ENCODE measurements around the gene URI1.

The URI1 gene

DNA sequence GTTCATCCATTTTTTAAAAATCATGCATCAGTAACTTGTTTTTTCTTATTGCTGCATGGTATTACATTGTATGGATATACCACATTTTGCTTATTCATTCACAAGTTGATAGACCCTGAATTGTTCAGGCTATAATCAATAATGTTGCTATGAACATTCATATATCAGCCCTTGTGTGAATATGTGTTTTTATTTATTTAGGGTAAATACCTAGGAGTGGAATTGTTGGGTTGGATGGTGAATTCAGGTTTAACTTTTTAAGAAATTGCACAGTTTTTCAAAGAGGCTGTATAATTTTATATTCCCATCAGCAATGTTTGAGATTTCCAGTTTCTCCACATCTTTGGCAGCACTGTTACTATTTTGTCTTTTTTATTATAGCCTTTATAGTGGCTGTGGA lies 82.1 kb downstream of the URI1 start:
- POLR2A ChIA-PET, result no interaction called here
- H3K36me3 ChIP-seq (ENCODE audit: control insufficient read depth in 2 of 2, insufficient read depth in 1 of 2, low read length in 2 of 2), result peaks cover 0 to 66% of the 10 kb centered on the region in 2 experiments; a peak in 2 of 3 replicates
- H3K27ac ChIP-seq (ENCODE audit: extremely low read depth, low read depth, low read length), result no peak overlapping the region
- CTCF ChIA-PET, result no interaction called here
- H3K9me3 ChIP-seq (ENCODE audit: control insufficient read depth, insufficient read depth, low read depth, low read length), result peaks cover 10% of the 10 kb centered on the region; the same call in 1 of the 2 replicates
- H3K4me3 ChIP-seq (ENCODE audit: low read depth, low read length), result no peak overlapping the region
- TF ChIP-seq ZNF221 (tag by site-specific recombination; IDR thresholded peaks at IDR 0.05; ENCODE audit: borderline replicate concordance), result no peak
- peak; percentile 96 for TF ChIP-seq ZNF140 (tag by site-specific recombination; IDR thresholded peaks at IDR 0.05)
- peaks cover 17% of the 10 kb centered on the region for H3K4me1 ChIP-seq (ENCODE audit: control insufficient read depth, insufficient read depth, low read length)

DNA sequence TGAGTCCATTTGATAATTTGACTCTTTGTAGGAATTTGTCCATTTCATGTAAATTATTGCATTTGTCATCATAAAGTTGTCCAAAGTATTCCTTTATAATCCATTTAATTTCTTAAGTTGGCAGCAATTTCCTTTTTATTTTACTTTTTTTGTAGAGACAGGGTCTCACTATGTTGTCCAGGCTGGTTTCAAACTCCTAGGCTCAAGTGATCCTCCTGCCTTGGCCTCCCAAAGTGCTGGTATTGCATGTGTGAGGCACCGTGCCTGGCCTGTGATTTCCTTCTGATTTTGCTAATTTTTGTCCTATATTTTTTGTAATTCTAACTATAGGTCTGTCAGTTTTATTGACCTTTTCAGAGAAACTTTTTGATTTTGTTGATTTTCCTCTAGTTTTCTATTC lies 84.9 kb downstream of the URI1 start:
- TF ChIP-seq, protein P1, sequence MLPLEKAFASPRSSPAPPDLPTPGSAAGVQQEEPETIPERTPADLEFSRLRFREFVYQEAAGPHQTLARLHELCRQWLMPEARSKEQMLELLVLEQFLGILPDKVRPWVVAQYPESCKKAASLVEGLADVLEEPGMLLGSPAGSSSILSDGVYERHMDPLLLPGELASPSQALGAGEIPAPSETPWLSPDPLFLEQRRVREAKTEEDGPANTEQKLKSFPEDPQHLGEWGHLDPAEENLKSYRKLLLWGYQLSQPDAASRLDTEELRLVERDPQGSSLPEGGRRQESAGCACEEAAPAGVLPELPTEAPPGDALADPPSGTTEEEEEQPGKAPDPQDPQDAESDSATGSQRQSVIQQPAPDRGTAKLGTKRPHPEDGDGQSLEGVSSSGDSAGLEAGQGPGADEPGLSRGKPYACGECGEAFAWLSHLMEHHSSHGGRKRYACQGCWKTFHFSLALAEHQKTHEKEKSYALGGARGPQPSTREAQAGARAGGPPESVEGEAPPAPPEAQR (tag by site-specific recombination; IDR thresholded peaks at IDR 0.05), result no peak
- TF ChIP-seq, protein P2, sequence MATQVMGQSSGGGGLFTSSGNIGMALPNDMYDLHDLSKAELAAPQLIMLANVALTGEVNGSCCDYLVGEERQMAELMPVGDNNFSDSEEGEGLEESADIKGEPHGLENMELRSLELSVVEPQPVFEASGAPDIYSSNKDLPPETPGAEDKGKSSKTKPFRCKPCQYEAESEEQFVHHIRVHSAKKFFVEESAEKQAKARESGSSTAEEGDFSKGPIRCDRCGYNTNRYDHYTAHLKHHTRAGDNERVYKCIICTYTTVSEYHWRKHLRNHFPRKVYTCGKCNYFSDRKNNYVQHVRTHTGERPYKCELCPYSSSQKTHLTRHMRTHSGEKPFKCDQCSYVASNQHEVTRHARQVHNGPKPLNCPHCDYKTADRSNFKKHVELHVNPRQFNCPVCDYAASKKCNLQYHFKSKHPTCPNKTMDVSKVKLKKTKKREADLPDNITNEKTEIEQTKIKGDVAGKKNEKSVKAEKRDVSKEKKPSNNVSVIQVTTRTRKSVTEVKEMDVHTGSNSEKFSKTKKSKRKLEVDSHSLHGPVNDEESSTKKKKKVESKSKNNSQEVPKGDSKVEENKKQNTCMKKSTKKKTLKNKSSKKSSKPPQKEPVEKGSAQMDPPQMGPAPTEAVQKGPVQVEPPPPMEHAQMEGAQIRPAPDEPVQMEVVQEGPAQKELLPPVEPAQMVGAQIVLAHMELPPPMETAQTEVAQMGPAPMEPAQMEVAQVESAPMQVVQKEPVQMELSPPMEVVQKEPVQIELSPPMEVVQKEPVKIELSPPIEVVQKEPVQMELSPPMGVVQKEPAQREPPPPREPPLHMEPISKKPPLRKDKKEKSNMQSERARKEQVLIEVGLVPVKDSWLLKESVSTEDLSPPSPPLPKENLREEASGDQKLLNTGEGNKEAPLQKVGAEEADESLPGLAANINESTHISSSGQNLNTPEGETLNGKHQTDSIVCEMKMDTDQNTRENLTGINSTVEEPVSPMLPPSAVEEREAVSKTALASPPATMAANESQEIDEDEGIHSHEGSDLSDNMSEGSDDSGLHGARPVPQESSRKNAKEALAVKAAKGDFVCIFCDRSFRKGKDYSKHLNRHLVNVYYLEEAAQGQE (tag by site-specific recombination; IDR thresholded peaks at IDR 0.05), result no peak
- TF ChIP-seq ZNF121 (tag by site-specific recombination; IDR thresholded peaks at IDR 0.05) (peak; percentile 95), PRDM1 (tag by site-specific recombination; IDR thresholded peaks at IDR 0.05) (peak; percentile 55; the same call in 1 of the 2 replicates)
- ChIA-PET CTCF (no interaction called here), POLR2A (no interaction called here)
- H3K27ac ChIP-seq (ENCODE audit: extremely low read depth, low read depth, low read length), result no peak overlapping the region
- peaks cover 11% of the 10 kb centered on the region for H3K9me3 ChIP-seq (ENCODE audit: control insufficient read depth, insufficient read depth, low read depth, low read length)
- H3K4me1 ChIP-seq (ENCODE audit: control insufficient read depth, insufficient read depth, low read length), result peaks cover 32% of the 10 kb centered on the region
- H3K36me3 ChIP-seq (ENCODE audit: control insufficient read depth in 2 of 2, insufficient read depth in 1 of 2, low read length in 2 of 2), result peaks cover 9 to 59% of the 10 kb centered on the region in 2 experiments
- no peak overlapping the region for H3K4me3 ChIP-seq (ENCODE audit: low read depth, low read length)

DNA sequence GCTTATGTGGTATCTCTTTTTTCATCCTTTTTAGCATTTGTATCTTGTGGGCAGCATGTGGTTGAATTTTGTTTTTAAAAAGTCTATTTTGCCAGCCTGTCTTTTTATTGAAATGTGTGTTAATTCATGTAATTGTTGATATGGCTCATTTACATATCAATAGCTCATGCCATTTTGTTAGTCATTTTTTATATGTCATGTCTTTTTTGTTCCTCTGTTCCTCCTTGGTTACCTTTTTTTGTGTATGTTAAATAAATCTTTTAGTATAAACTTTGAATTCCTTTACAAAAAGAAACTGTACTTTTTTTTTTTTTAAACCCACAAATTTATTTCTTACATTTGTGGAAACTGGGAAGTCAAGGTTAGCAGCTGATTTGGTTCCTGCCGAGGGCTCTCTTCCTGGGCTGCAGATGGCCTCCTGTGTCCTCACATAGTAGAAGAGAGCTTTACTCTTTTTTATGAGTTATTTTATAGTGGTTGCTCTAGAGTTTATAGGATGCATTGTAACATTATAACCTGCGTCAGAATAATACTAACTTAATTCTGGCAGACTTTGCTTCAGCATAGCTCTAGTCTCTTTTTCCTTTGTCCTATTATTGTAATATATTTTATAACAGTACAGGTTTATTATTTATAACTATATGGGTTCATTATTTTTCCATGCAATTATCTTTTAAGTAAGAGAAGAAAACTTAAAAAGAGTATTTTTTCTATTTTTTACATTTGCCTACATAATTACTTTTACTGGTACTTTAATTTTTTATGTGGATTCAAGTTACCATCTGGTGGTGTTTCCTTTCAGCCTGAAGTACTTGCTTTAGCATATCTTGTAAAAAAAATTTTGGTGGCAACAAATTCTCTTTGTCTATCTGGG lies 86.3 kb downstream of the URI1 start:
- Histone ChIP-seq H3K36me3 (ENCODE audit: control insufficient read depth in 2 of 2, insufficient read depth in 1 of 2, low read length in 2 of 2) (peaks cover 9 to 60% of the 10 kb centered on the region in 2 experiments), H3K27ac (ENCODE audit: extremely low read depth, low read depth, low read length) (no peak overlapping the region), H3K4me1 (ENCODE audit: control insufficient read depth, insufficient read depth, low read length) (peaks cover 32% of the 10 kb centered on the region), H3K4me3 (ENCODE audit: low read depth, low read length) (no peak overlapping the region), H3K9me3 (ENCODE audit: control insufficient read depth, insufficient read depth, low read depth, low read length) (peaks cover 12% of the 10 kb centered on the region)
- ChIA-PET POLR2A (no interaction called here), CTCF (interaction anchor here (0.6 to 1.1 kb wide), 6 partner anchors 26 to 621 kb away, joined by 3 to 5 read pairs (median 4); no protein-coding TSS in a partner anchor)
- TF ChIP-seq ZBTB17 (tag by site-specific recombination; IDR thresholded peaks at IDR 0.05), result no peak
- TF ChIP-seq, protein P3, sequence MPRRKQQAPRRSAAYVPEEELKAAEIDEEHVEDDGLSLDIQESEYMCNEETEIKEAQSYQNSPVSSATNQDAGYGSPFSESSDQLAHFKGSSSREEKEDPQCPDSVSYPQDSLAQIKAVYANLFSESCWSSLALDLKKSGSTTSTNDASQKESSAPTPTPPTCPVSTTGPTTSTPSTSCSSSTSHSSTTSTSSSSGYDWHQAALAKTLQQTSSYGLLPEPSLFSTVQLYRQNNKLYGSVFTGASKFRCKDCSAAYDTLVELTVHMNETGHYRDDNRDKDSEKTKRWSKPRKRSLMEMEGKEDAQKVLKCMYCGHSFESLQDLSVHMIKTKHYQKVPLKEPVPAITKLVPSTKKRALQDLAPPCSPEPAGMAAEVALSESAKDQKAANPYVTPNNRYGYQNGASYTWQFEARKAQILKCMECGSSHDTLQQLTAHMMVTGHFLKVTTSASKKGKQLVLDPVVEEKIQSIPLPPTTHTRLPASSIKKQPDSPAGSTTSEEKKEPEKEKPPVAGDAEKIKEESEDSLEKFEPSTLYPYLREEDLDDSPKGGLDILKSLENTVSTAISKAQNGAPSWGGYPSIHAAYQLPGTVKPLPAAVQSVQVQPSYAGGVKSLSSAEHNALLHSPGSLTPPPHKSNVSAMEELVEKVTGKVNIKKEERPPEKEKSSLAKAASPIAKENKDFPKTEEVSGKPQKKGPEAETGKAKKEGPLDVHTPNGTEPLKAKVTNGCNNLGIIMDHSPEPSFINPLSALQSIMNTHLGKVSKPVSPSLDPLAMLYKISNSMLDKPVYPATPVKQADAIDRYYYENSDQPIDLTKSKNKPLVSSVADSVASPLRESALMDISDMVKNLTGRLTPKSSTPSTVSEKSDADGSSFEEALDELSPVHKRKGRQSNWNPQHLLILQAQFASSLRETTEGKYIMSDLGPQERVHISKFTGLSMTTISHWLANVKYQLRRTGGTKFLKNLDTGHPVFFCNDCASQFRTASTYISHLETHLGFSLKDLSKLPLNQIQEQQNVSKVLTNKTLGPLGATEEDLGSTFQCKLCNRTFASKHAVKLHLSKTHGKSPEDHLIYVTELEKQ (tag by site-specific recombination; IDR thresholded peaks at IDR 0.05; ENCODE audit: borderline replicate concordance), result no peak
- TF ChIP-seq, protein P4, sequence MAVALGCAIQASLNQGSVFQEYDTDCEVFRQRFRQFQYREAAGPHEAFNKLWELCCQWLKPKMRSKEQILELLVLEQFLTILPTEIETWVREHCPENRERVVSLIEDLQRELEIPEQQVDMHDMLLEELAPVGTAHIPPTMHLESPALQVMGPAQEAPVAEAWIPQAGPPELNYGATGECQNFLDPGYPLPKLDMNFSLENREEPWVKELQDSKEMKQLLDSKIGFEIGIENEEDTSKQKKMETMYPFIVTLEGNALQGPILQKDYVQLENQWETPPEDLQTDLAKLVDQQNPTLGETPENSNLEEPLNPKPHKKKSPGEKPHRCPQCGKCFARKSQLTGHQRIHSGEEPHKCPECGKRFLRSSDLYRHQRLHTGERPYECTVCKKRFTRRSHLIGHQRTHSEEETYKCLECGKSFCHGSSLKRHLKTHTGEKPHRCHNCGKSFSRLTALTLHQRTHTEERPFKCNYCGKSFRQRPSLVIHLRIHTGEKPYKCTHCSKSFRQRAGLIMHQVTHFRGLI (tag by site-specific recombination; IDR thresholded peaks at IDR 0.05), result no peak
- no peak for TF ChIP-seq WT1 (tag by site-specific recombination; IDR thresholded peaks at IDR 0.05)
- no peak for TF ChIP-seq SALL2 (tag by site-specific recombination; IDR thresholded peaks at IDR 0.05; ENCODE audit: borderline replicate concordance)
- 0 out of 2 replicates have a peak, but pooled peaks have one; percentile 41 for TF ChIP-seq ZXDB (tag by site-specific recombination; IDR thresholded peaks at IDR 0.05)
- no peak for TF ChIP-seq ZNF138 (tag by site-specific recombination; IDR thresholded peaks at IDR 0.05; ENCODE audit: borderline replicate concordance)
- TF ChIP-seq ZNF514 (tag by site-specific recombination; IDR thresholded peaks at IDR 0.05), result no peak
- TF ChIP-seq, protein P5, sequence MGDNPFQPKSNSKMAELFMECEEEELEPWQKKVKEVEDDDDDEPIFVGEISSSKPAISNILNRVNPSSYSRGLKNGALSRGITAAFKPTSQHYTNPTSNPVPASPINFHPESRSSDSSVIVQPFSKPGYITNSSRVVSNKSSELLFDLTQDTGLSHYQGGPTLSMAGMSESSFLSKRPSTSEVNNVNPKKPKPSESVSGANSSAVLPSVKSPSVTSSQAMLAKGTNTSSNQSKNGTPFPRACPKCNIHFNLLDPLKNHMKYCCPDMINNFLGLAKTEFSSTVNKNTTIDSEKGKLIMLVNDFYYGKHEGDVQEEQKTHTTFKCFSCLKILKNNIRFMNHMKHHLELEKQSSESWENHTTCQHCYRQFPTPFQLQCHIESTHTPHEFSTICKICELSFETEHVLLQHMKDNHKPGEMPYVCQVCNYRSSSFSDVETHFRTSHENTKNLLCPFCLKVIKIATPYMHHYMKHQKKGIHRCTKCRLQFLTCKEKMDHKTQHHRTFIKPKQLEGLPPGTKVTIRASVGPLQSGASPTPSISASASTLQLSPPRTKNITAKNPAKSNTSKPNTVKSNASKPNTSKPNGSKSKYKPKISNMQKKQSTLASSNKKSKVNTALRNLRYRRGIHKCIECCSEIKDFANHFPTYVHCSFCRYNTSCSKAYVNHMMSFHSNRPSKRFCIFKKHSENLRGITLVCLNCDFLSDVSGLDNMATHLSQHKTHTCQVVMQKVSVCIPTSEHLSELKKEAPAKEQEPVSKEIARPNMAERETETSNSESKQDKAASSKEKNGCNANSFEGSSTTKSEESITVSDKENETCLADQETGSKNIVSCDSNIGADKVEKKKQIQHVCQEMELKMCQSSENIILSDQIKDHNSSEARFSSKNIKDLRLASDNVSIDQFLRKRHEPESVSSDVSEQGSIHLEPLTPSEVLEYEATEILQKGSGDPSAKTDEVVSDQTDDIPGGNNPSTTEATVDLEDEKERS (tag by site-specific recombination; IDR thresholded peaks at IDR 0.05), result no peak
- no peak for TF ChIP-seq ZNF768 (tag by site-specific recombination; IDR thresholded peaks at IDR 0.05)

Measured in HEK293 (cell line).